ENCODE data around the gene KRTAP12-4. TPM values are rescaled to one million over a fixed set of nuclear protein-coding genes. Genes with fewer than 3 reads are reported as not detected.

Gene KRTAP12-4
- total RNA-seq, 4 donors from 2014 or later: not detected

Small RNAs within 50 kb of the gene (small RNA-seq; reads per million reads assigned to genes)
- 0 reads per million in 4 donors for gene KRTAP12-6P

Other genes starting within 250 kb of the KRTAP12-4 start
- 1 to 10 TPM; 4.4 to 6.7 (median 5.1) TPM for gene LRRC3, start 199.1 kb downstream of the KRTAP12-4 start, total RNA-seq
- not detected for gene KRTAP10-1, start 114.5 kb downstream of the KRTAP12-4 start, total RNA-seq
- gene KRTAP10-2, start 103.2 kb downstream of the KRTAP12-4 start, total RNA-seq: not detected
- gene KRTAP10-3, start 95.9 kb downstream of the KRTAP12-4 start, total RNA-seq: not detected
- not detected for gene KRTAP10-4, start 80.9 kb downstream of the KRTAP12-4 start, total RNA-seq
- gene KRTAP10-5, start 74.1 kb downstream of the KRTAP12-4 start, total RNA-seq: not detected
- not detected for gene KRTAP10-6, start 62.2 kb downstream of the KRTAP12-4 start, total RNA-seq
- gene KRTAP10-7, start 54.1 kb downstream of the KRTAP12-4 start, total RNA-seq: not detected
- not detected for gene KRTAP10-8, start 42.6 kb downstream of the KRTAP12-4 start, total RNA-seq
- gene KRTAP10-9, start 27.6 kb downstream of the KRTAP12-4 start, total RNA-seq: not detected
- gene KRTAP10-10, start 17.3 kb downstream of the KRTAP12-4 start, total RNA-seq: not detected
- gene KRTAP10-11, start 8.2 kb downstream of the KRTAP12-4 start, total RNA-seq: not detected
- gene KRTAP12-3, start 3.3 kb upstream of the KRTAP12-4 start, total RNA-seq: not detected
- gene KRTAP12-2, start 12.3 kb upstream of the KRTAP12-4 start, total RNA-seq: not detected
- not detected for gene KRTAP12-1, start 27.5 kb upstream of the KRTAP12-4 start, total RNA-seq
- not detected for gene KRTAP10-12, start 42.5 kb upstream of the KRTAP12-4 start, total RNA-seq
- not detected for gene TSPEAR, start 56.9 kb upstream of the KRTAP12-4 start, total RNA-seq
- 10 to 100 TPM; 40.8 to 78.0 (median 60.5) TPM for gene UBE2G2, start 147.2 kb upstream of the KRTAP12-4 start, total RNA-seq
- 10 to 100 TPM; 18.3 to 56.7 (median 38.1) TPM for gene SUMO3, start 163.4 kb upstream of the KRTAP12-4 start, total RNA-seq
- gene PTTG1IP, start 219.0 kb upstream of the KRTAP12-4 start, total RNA-seq: 100 to 1,000 TPM; 157 to 552 (median 288) TPM